Smooth muscle cell of the pulmonary artery (primary cell): ENCODE data around the gene DGKD. TPM values are rescaled to one million over a fixed set of nuclear protein-coding genes. Genes with fewer than 3 reads are reported as not detected.

ENCODE experiments used
- total RNA-seq: library from RNA; depleted of rRNA; stranded (reverse); fragments of >200 nt; gene quantifications from 2 replicates; pipeline ENCODE4 v1.2.3, GENCODE V29; 2014

Gene DGKD, protein sequence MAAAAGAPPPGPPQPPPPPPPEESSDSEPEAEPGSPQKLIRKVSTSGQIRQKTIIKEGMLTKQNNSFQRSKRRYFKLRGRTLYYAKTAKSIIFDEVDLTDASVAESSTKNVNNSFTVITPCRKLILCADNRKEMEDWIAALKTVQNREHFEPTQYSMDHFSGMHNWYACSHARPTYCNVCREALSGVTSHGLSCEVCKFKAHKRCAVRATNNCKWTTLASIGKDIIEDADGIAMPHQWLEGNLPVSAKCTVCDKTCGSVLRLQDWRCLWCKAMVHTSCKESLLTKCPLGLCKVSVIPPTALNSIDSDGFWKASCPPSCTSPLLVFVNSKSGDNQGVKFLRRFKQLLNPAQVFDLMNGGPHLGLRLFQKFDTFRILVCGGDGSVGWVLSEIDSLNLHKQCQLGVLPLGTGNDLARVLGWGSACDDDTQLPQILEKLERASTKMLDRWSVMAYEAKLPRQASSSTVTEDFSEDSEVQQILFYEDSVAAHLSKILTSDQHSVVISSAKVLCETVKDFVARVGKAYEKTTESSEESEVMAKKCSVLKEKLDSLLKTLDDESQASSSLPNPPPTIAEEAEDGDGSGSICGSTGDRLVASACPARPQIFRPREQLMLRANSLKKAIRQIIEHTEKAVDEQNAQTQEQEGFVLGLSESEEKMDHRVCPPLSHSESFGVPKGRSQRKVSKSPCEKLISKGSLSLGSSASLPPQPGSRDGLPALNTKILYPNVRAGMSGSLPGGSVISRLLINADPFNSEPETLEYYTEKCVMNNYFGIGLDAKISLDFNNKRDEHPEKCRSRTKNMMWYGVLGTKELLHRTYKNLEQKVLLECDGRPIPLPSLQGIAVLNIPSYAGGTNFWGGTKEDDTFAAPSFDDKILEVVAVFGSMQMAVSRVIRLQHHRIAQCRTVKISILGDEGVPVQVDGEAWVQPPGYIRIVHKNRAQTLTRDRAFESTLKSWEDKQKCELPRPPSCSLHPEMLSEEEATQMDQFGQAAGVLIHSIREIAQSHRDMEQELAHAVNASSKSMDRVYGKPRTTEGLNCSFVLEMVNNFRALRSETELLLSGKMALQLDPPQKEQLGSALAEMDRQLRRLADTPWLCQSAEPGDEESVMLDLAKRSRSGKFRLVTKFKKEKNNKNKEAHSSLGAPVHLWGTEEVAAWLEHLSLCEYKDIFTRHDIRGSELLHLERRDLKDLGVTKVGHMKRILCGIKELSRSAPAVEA
- total RNA-seq = 17.8 and 23.6 TPM in 2 replicates

DNA sequence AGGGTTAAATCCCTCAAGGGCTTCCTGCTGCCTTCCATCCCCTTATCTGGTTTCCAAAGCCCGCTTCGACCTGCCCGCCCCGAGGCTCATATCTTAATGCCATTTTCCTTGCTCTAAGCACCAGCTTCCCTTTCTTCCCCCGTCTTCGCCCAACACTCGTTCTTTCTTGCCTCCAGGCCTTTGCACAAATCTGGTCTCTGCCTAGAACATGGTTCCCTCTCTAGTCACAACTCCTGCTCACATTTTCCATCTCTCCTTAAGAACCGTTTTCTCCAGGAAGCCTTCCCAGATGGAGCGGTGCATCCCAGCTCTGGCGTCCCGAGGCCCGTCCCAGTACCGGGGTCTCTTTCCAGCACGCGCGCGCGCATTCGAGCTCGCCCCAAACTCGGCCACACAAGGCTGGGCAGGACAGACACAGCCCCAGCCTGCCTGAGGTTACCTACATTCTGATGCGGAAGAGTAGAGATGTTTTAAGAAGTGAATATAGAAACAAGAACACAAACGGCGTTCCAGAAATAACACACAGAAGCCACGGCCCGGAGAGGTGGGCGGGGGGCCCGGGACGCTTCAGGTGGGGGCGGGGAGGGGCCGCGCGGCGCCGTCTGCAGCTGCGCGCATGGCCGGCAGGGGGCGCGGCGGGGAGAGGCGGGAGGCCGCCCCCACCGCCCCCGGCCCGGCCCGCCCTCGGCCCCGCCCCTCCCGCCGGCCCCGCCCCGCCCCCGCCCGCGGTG, at the start of gene DGKD:
TSS of gene DGKD (plus strand) at position 726 of the 731 bp plus-strand sequence. CDS start 25 bp downstream, outside the sequence.

DNA sequence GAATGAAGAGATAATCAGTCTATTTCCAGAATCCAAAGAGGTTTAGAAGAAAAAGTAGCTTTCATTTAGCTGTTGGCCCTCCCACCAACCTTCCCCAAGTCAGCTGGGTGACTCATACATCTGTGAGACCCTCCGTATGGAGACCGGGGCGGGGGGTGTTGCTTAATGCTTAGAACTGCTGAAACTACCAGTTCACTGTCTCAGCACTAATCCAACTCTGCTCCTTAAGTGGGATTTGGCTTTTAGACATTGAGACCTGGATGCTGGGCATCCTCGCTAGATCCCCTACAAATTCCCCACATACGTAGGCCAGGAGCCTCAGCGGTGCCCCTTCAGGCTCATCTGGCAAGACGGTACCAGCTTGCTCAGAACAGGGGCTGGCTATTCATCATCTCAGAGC, 46.7 kb upstream of the DGKD start, which contains the start of gene SAG:
TSS of gene SAG (plus strand) at position 252 of the 400 bp plus-strand sequence. CDS start 1,374 bp downstream, outside the sequence.

Other genes with a start within 250 kb of the DGKD start
- gene ATG16L1, start 102.8 kb upstream of the DGKD start, total RNA-seq = 34.0 and 47.7 TPM in 2 replicates
- gene SAG, start 46.7 kb upstream of the DGKD start, total RNA-seq = not detected in 2 replicates
- gene USP40, start 212.3 kb downstream of the DGKD start, total RNA-seq = 36.9 and 38.5 TPM in 2 replicates